Measurements from ENCODE around the gene DCAF15.

DCAF15 gene

DNA sequence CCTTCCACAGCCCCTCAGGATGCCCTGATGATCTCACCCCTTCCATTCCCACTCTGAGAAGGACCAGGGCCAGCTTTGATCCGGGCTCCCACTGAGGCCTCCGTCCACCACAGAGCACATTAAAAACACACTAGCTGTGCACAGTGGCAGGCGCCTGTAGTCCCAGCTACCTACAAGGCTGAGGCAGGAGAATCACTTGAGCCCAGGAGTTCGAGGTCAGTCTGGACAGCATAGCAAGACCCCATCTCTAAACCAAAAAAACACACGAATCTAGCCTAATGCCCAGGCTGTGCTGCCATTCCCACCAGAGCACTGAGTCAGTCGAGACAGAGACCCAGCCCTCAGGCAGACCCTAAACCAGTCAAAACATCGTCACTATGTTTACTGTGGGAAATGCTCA lies 39.7 kb downstream of the DCAF15 start:
- in situ Hi-C loops (cut with HindIII; ENCODE audit: low sequenced_read_pairs) = no loop called here

- in situ Hi-C loops (cut with HindIII; ENCODE audit: low sequenced_read_pairs) = no loop called here
Measured at GRCh38 chr19:13993590-13994300, 41.4 kb downstream of the DCAF15 start.

DNA sequence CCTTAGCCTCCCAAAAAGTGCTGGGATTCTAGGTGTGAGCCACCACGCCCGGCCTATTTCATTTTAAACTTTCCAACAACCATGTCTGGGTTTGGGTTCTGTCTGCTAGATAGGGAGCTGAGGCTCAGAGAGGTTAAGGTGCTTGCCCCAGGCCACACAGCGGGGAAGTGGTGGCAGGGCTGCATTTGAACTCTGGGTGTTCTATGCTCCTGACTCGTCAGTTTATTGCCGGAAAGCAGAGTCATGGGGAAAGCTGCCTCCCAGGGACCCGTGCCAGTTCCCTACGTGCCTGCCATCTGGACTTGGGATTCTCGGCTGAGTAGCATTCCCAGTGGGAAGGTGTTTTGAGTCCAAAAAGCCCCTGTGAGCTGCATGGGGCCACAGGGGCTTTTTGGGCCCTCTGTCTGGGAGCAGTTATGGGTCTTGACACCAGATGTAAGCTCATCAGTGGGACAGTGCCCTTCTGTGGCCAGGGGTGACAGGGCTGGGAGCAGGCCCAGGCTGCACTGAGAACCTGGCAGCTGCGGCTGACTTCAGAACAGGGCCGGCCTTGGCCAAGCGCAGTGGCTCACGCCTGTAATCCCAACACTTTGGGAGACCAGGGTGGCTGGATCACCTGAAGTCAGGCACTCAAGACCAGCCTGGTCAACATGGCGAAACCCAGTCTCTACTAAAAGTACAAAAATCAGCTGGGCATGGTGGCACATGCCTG lies 42.9 kb downstream of the DCAF15 start:
- in situ Hi-C loops (cut with HindIII; ENCODE audit: low sequenced_read_pairs) = no loop called here

DNA sequence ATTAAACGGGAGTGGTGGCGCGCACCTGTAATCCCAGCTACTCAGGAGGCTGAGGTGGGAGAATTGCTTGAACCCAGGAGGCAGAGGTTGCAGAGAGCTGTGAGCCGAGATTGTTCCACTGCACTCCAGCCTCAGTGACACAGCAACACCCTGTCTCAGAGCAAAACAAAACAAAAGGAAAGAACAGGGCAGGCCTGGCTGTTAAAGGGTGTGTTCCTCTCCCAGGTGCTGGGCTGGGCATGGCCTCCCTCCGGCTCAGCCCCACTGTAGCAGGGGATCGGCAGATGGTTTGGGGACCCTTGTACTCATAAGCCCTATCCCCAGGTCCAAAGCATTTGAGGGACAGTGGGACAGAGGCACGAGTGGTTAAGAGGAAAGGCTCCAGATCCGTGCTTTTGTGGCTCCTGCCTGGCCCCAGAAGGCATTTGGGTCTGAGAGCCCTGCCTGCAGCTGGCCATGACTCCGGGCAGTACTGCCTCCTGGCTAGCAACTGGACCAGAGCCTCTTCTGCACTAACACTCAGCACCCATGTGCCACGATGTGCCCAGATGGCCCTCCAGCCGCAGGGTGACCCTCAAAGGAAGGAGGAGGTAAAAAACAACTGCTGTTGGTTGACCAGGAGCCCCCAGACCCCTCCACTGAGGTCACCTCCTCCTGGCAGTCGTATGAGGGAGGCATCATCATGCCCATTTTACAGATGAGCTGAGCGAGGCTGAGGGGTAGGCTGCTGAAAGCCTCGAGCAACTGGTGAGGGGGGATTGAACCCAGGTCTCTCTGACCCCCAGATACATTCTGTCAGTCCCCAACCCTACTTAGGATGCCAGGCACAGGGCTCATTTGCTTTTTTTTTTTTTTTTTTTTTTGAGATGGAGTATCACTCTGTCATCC lies 43.8 kb downstream of the DCAF15 start:
- in situ Hi-C loops (cut with HindIII; ENCODE audit: low sequenced_read_pairs) = no loop called here

GRCh38 chr19:13996928-13997630 lies 44.8 kb downstream of the DCAF15 start:
- in situ Hi-C loops (cut with HindIII; ENCODE audit: low sequenced_read_pairs) = no loop called here

DNA sequence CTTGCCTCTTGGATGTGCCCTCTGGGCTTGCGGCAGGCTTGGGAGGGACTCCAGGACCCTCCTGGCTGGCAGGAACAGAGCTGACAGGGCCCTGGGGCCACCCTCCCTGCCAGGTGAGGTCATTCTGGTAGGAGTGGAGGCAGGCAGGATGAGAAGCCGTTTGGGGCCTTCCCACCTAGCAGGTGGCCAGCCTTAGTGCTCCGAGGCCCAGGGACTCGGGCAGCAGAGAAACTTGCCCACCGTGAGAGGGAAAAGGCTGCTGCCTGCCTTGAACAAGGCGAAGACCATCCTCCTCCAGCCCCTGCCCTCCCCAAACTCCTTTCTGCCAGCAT lies 45.3 kb downstream of the DCAF15 start:
- in situ Hi-C loops (cut with HindIII; ENCODE audit: low sequenced_read_pairs) = no loop called here

DNA sequence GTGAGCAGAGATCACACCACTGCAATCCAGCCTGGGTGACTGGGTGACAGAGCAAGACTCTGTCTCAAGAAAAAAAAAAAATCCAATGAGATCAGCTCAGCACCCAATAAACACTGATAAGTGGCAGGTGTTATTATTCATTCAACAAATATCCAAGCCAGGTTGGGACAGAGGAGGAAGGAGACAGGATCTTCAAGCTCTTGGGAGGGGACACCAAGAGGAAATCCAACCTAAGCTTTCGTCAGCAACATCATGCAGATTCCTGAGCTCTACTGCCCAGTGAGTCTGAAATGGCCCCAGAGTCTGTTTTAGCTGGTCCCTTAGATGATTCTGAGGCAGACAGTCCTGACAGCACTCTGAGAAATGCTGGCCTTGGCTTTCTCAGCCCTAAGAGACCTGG lies 46.1 kb downstream of the DCAF15 start:
- in situ Hi-C loops (cut with HindIII; ENCODE audit: low sequenced_read_pairs) = no loop called here

DNA sequence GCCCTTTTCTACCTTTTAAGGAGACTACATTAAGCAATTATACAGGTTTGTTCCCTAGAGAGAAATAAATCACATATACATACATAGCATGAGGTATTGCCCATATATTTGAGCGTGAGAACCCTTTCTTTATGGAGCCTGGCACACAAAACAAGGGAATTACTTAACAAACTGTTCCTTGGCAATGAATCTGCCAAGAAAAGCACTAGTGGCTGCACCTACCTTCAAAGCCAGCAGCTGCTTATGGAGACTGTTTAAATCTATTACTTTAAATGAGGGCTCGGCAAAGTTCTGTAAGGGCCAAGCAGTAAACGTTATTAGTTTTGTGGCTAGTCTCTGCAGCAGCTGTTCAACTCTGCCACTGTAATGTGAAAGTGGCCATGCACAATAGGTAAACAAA lies 46.8 kb downstream of the DCAF15 start:
- in situ Hi-C loops (cut with HindIII; ENCODE audit: low sequenced_read_pairs) = no loop called here

DNA sequence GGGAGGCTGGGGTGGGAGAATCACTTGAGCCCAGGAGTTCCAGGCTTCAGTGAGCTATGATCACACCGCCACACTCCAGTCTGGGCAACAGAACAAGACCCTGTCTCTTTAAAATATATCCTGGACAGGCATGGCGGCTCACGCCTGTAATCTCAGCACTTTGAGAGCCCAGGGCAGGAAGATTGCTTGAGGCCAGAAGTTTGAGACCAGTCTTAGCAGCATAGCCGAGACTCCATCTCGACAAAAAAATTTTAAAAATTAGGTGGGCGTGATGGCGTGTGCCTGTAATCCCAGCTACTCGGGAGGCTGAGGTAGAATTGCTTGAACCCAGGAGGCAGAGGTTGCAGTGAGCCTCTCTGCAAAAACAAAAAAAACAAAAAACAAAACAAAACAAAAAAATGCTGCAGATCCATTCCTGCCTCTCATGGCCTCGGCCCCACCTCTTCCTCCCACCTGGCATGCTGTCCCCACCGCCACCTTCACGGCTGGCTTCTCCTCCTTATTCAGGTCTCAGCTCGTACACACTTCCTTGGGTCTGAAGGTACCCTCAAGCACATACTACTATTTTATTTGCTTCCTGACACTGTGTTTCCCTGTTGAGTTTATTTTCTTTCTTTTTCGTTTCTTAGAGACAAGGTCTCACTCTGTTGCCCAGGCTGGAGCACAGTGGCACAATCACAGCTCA lies 48.5 kb downstream of the DCAF15 start:
- in situ Hi-C loops (cut with HindIII; ENCODE audit: low sequenced_read_pairs) = no loop called here

- in situ Hi-C loops (cut with HindIII; ENCODE audit: low sequenced_read_pairs) = no loop called here
Measured at GRCh38 chr19:14002571-14003250, 50.4 kb downstream of the DCAF15 start.

DNA sequence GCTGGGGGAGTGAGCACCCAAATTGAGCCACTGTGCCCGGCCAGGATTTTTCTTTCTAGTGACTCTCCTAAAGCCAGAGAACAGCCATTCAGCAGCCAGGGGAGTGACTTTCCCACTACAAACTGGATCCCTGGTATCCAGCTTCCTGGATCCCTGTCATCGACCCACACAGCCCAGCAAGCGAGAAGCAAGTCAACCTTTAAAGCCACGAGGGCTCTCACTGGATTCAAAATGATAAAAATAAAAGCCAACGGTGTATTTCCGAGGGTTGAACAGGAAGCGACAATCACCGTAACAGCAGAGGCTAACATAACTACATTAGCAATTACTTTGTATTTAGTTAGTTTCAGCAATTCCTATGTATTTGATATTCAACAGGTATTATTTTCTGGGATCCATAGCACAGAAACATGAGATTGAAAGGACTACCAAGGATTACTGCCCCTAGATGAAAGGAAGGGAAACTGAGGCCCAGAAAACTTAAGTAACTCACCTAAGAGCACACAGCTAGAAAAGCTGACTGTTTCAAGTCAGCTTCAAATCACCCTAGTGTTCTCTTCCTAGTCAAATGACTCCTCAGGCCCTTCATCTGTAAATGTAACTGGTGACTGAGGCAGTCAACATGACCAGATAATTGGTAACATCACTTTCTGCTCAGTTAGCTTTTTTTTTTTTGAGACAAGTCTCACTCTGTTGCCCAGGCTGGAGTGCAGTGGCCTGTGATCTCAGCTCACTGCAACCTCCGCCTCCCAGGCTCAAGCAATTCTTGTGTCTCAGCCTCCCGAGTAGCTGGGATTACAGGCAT lies 51.1 kb downstream of the DCAF15 start:
- in situ Hi-C loops (cut with HindIII; ENCODE audit: low sequenced_read_pairs) = no loop called here

GRCh38 chr19:14004619-14005348 lies 52.5 kb downstream of the DCAF15 start:
- in situ Hi-C loops (cut with HindIII; ENCODE audit: low sequenced_read_pairs) = no loop called here

DNA sequence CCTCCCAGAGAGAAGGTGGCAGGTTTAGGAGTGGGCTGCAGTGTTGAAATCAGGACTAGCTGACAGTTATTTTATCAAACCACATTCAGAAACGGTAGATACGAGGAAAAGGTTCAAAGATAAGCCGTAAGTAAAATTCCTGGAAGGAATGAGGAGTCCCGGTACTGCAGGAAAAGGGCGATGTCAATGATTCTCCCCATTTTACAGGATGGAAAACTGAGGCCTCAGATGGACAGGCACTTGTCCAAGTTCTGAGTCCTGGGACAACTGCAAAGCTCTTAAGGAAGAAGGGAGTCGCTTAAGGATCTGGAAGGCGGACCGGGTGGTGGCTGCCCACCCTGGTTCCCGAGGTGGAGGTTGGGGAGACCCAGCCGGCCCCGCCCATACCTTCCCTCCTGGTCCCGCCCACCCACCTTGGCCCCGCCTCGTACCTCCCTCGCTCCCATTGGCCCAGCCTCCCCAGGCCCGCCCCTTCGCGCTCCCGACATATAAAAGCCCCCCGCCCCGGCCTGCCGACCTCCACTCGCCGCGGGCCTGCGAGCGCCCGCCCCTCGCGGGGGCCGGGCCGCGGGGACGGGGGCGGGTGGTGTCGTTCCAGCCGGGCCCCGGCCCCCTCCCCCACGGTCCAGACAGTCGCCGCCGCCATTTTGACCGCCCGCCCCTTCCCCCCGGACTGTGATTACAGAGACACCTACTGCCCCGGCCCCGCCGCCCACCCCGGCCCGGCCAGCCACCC lies 53.2 kb downstream of the DCAF15 start:
- in situ Hi-C loops (cut with HindIII; ENCODE audit: low sequenced_read_pairs) = no loop called here

DNA sequence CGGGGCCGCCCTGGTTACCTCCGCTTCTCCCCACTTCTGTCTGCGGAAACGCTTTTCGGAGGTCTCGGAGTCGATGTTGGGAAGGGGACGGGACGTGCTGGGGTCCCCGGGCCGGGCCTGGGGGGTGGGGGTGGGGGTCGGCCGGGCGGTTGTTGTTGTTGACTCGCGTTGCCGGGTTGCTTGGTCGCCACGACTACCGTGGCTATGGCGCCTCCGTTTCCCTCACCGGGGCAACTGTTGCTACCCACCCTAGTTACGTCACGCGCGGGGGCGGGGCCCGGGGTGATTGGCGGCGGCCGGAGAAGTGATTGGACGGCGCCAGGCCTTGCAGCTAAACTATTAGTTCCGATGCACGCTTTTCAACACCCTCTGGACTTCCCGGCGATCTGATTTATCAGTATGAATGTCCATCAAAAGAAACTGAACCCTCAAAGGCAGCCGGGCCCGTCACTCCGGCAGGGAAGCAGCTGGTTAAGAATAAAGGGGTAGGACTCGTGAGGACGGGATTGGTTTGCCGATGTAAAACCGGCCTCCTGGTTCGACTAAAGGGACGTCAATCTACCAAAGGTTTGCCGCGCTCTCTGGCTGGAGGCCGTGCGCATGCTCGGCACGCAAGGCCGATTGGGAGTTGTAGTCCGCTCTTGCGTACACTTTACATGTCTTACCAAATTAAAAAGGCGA lies 53.9 kb downstream of the DCAF15 start, which contains the start of gene RFX1:
RFX1 (minus strand) TSS at position 236 of the 681 bp plus-strand sequence. CDS start 12,477 bp downstream, outside the sequence.
- in situ Hi-C loops (cut with HindIII; ENCODE audit: low sequenced_read_pairs) = no loop called here

DNA sequence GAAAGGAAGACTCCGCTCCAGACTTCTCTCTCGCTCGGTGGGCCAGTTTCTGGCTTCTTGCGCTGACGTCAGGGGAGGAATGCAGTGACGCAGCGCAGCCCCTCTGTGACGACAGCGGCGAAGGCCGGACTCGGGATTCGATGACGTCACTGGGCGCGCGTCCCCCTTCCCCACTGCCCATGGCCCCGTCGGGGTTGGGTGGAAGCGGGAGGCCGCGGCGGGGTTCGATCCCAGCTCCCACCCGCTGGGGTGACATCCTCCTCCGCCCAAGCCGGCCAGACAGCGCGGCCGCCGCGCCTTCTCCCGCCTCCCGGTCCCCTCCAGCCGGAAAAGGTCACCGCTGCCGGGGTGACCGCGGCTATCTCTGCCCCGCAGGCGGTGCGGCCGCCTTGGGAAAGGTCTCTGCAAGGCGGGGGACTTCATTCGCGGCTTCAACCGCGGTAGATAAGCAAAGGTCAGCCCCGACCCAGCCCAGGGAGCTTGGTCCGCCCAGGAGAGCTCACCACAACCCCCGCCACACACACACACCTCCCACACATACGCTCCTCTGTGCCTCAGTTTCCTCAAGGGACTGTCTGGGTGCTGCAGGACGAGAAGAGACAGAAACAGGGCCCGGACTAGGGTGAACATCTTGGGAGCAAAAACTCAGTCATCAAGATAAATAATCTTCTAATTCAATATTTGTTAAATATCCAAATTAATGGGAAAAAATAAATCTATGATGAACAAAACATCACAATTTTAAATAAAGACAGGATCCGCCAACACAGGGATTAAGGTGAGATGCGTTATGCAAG lies 54.7 kb downstream of the DCAF15 start:
- in situ Hi-C loops (cut with HindIII; ENCODE audit: low sequenced_read_pairs) = no loop called here

Data from endothelial cell of hepatic sinusoid (primary cell).